Breast epithelium (tissue), 3 donors: ENCODE data around the gene HSD17B11.

ENCODE experiments used
- CTCF ChIP-seq, 3 donors: fragments of 450-650 bp; IDR thresholded peaks; one replicate each; pipeline ENCODE4 v1.5.1; 2016 to 2017; ENCODE audit warnings: antibody characterized with exemption in 3 of 3, mild to moderate bottlenecking in 3 of 3, moderate library complexity in 3 of 3
- POLR2A ChIP-seq: fragments of 450-650 bp; IDR thresholded peaks from one replicate; pipeline ENCODE4 v1.6.1; 2016; ENCODE audit warnings: antibody characterized with exemption, mild to moderate bottlenecking, moderate library complexity
- POLR2AphosphoS5 ChIP-seq, 3 donors: sonication (generic); formaldehyde crosslinking; IDR thresholded peaks; one replicate each; pipeline ENCODE4 v1.6.1; 2017; ENCODE audit warnings: antibody characterized with exemption in 3 of 3

- TF ChIP-seq CTCF (IDR thresholded peaks at IDR 0.05) = no peak
- TF ChIP-seq POLR2A = no peak
- TF ChIP-seq POLR2AphosphoS5 (IDR thresholded peaks at IDR 0.05) = no peak
These were observed 23.8 kb upstream of the HSD17B11 start for GRCh38 chr4:87414816-87415215.
